ENCODE data around the gene GNPDA1. TPM values are rescaled to one million over a fixed set of nuclear protein-coding genes. Genes with fewer than 3 reads are reported as not detected.

Gene GNPDA1
- total RNA-seq, 1 experiment from 2014 or later, result 54.1 TPM

GRCh38 chr5:141978389-141978788 is 34.4 kb downstream of the GNPDA1 start:
- BruUV-seq (replicated peaks), result no TSS peak
- H3K4me1 ChIP-seq (replicated peaks; ENCODE audit: insufficient read depth), result no peaks in the 10 kb centered on the region
- no peak overlapping the region for H3K27ac ChIP-seq
- H3K9me2 ChIP-seq (ENCODE audit: insufficient read depth), result no peaks in the 10 kb centered on the region
- TF ChIP-seq CTCF (conservative IDR thresholded peaks at IDR 0.05), result no peak
- no peak for TF ChIP-seq EZH2 (IDR thresholded peaks at IDR 0.05; ENCODE audit: low read depth)
- no peaks in the 10 kb centered on the region for H4K20me1 ChIP-seq (ENCODE audit: insufficient read depth)
- ChIA-PET POLR2A (ENCODE audit: unreplicated experiment) (interaction anchor here (0.5 to 0.6 kb wide), 2 partner anchors 10 to 142 kb away, joined by 3 read pairs; partner anchors contain the start of gene RNF14), CTCF (no interaction called here)
- H3K9me3 ChIP-seq (ENCODE audit: insufficient read depth, low read depth), result peaks cover 4% of the 10 kb centered on the region; the same call in 1 of the 2 replicates
- intact Hi-C loops (cut with micrococcal nuclease; ENCODE audit: unreplicated experiment), result no loop called here
- no peaks in the 10 kb centered on the region for H3K79me2 ChIP-seq (ENCODE audit: low read depth)
- no peak for DNase-seq
- peaks cover 17% of the 10 kb centered on the region; the same call in 1 of the 2 replicates for H3K36me3 ChIP-seq (ENCODE audit: low read depth)
- H2AFZ ChIP-seq, result no peak overlapping the region
- H3K4me2 ChIP-seq, result no peak overlapping the region
- peaks cover 4% of the 10 kb centered on the region; the same call in 1 of the 2 replicates for H3F3A ChIP-seq (ENCODE audit: insufficient read depth, low read depth)
- no peak overlapping the region for H3K4me3 ChIP-seq
- H3K27me3 ChIP-seq (ENCODE audit: insufficient read depth, low read depth), result no peaks in the 10 kb centered on the region

GRCh38 chr5:141976176-141976575 is 36.7 kb downstream of the GNPDA1 start:
- intact Hi-C loops (cut with micrococcal nuclease; ENCODE audit: unreplicated experiment), result no loop called here
- no peak overlapping the region for H3K4me3 ChIP-seq
- 0 out of 2 replicates have a peak, but pooled peaks cover under 1% of the 10 kb centered on the region for H3K4me1 ChIP-seq (replicated peaks; ENCODE audit: insufficient read depth)
- ChIA-PET CTCF (interaction anchor here (0.6 to 0.7 kb wide), 3 partner anchors 59 to 191 kb away, joined by 3 read pairs; no protein-coding TSS in a partner anchor), POLR2A (ENCODE audit: unreplicated experiment) (interaction anchor here (0.6 kb wide), 1 partner anchor 14 kb away, joined by 7 read pairs; no protein-coding TSS in a partner anchor)
- peaks cover 4% of the 10 kb centered on the region; the same call in 1 of the 2 replicates for H3K9me3 ChIP-seq (ENCODE audit: insufficient read depth, low read depth)
- no peaks in the 10 kb centered on the region for H4K20me1 ChIP-seq (ENCODE audit: insufficient read depth)
- H2AFZ ChIP-seq, result no peak overlapping the region
- peaks cover 17% of the 10 kb centered on the region; the same call in 1 of the 2 replicates for H3K36me3 ChIP-seq (ENCODE audit: low read depth)
- BruUV-seq (replicated peaks), result no TSS peak
- H3K27ac ChIP-seq, result no peak overlapping the region
- H3K79me2 ChIP-seq (ENCODE audit: low read depth), result peaks cover 6% of the 10 kb centered on the region
- no peaks in the 10 kb centered on the region for H3K27me3 ChIP-seq (ENCODE audit: insufficient read depth, low read depth)
- H3K4me2 ChIP-seq, result no peak overlapping the region
- no peak for TF ChIP-seq EZH2 (IDR thresholded peaks at IDR 0.05; ENCODE audit: low read depth)
- no peak for TF ChIP-seq CTCF (conservative IDR thresholded peaks at IDR 0.05)
- DNase-seq, result no peak
- H3F3A ChIP-seq (ENCODE audit: insufficient read depth, low read depth), result peaks cover 4% of the 10 kb centered on the region; the same call in 1 of the 2 replicates
- H3K9me2 ChIP-seq (ENCODE audit: insufficient read depth), result no peaks in the 10 kb centered on the region

- Histone ChIP-seq H3F3A (ENCODE audit: insufficient read depth, low read depth) (peaks cover 25% of the 10 kb centered on the region), H3K4me1 (replicated peaks; ENCODE audit: insufficient read depth) (peaks cover 15% of the 10 kb centered on the region), H4K20me1 (ENCODE audit: insufficient read depth) (no peaks in the 10 kb centered on the region), H3K9me2 (ENCODE audit: insufficient read depth) (no peaks in the 10 kb centered on the region), H3K4me2 (no peak overlapping the region), H3K36me3 (ENCODE audit: low read depth) (peaks cover 17% of the 10 kb centered on the region; the same call in 1 of the 2 replicates), H3K4me3 (no peak overlapping the region), H3K27ac (no peak overlapping the region), H3K79me2 (ENCODE audit: low read depth) (peaks cover 21% of the 10 kb centered on the region), H3K9me3 (ENCODE audit: insufficient read depth, low read depth) (peaks cover 4% of the 10 kb centered on the region; the same call in 1 of the 2 replicates), H3K27me3 (ENCODE audit: insufficient read depth, low read depth) (no peaks in the 10 kb centered on the region), H2AFZ (no peak overlapping the region)
- no peak for TF ChIP-seq EZH2 (IDR thresholded peaks at IDR 0.05; ENCODE audit: low read depth)
- TF ChIP-seq CTCF (conservative IDR thresholded peaks at IDR 0.05), result no peak
- no TSS peak for BruUV-seq (replicated peaks)
- ChIA-PET POLR2A (ENCODE audit: unreplicated experiment) (no interaction called here), CTCF (no interaction called here)
- intact Hi-C loops (cut with micrococcal nuclease; ENCODE audit: unreplicated experiment), result no loop called here
- no peak for DNase-seq
Observed at GRCh38 chr5:141973871-141974595, 38.8 kb downstream of the GNPDA1 start.
